HUES48 (cell line): ENCODE data around the gene SOD2.
"Not testable (repeated sequence)": the region's sequence is repeated elsewhere in the genome, so short reads cannot be mapped to it uniquely, and the experiment has no call there.

Experiments used
- H3K27ac ChIP-seq: one replicate; pipeline ENCODE4 v1.7.0; 2013; ENCODE audit warnings: low read depth, low read length, inconsistent platforms
- H3K27me3 ChIP-seq: 2 replicates; pipeline ENCODE4 v1.6.1; 2013; ENCODE audit warnings: mild to moderate bottlenecking, low read length; ENCODE audit not compliant: control insufficient read depth, insufficient read depth
- H3K36me3 ChIP-seq: 2 replicates; pipeline ENCODE4 v1.6.1; 2013; ENCODE audit warnings: low read length; ENCODE audit not compliant: control insufficient read depth, insufficient read depth
- H3K4me1 ChIP-seq: 2 replicates; pipeline ENCODE4 v1.6.1; 2013; ENCODE audit warnings: mild to moderate bottlenecking, low read length; ENCODE audit not compliant: control insufficient read depth, insufficient read depth
- H3K4me3 ChIP-seq: 2 replicates; pipeline ENCODE4 v1.5.1; 2013; ENCODE audit warnings: mild to moderate bottlenecking, low read depth, low read length
- H3K9ac ChIP-seq: 2 replicates; pipeline ENCODE4 v1.6.1; 2013; ENCODE audit warnings: mild to moderate bottlenecking, low read depth, low read length, moderate library complexity
- H3K9me3 ChIP-seq: 2 replicates; pipeline ENCODE4 v1.6.1; 2013; ENCODE audit warnings: low read length; ENCODE audit not compliant: control insufficient read depth, insufficient read depth

Gene SOD2

GRCh38 chr6:159692303-159693127 is 526 bp downstream of the SOD2 start:
- H3K36me3 ChIP-seq, result peaks cover 19% of the 10 kb centered on the region
- peak overlapping the region; percentile 90 for H3K27ac ChIP-seq
- peak overlapping the region; percentile 69 for H3K4me3 ChIP-seq
- H3K9ac ChIP-seq, result peak overlapping the region; percentile 81
- no peaks in the 10 kb centered on the region for H3K9me3 ChIP-seq
- H3K27me3 ChIP-seq, result no peaks in the 10 kb centered on the region
- H3K4me1 ChIP-seq, result peaks cover 18% of the 10 kb centered on the region

DNA sequence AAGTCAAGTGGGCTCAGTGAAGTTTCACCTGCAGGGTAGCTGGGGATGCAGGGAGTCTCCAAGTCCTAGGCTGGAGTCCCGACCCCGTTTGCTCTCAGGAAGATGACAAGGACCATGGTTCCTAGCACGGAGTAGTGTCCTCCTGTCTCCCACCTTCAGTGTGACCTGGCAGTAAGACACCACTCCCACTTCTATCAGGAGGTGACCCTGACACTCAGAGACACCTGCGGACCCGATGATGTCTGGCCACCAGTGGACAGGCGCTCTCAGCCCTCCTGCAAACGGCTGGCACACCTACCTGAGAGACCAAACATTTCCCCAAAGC is 1.1 kb downstream of the SOD2 start:
- peaks cover 18% of the 10 kb centered on the region for H3K4me1 ChIP-seq
- peaks cover 25% of the 10 kb centered on the region for H3K36me3 ChIP-seq
- no peaks in the 10 kb centered on the region for H3K27me3 ChIP-seq
- H3K27ac ChIP-seq, result no peak overlapping the region
- H3K9ac ChIP-seq, result no peak overlapping the region
- peak overlapping the region; percentile 69 for H3K4me3 ChIP-seq
- H3K9me3 ChIP-seq, result no peaks in the 10 kb centered on the region

DNA sequence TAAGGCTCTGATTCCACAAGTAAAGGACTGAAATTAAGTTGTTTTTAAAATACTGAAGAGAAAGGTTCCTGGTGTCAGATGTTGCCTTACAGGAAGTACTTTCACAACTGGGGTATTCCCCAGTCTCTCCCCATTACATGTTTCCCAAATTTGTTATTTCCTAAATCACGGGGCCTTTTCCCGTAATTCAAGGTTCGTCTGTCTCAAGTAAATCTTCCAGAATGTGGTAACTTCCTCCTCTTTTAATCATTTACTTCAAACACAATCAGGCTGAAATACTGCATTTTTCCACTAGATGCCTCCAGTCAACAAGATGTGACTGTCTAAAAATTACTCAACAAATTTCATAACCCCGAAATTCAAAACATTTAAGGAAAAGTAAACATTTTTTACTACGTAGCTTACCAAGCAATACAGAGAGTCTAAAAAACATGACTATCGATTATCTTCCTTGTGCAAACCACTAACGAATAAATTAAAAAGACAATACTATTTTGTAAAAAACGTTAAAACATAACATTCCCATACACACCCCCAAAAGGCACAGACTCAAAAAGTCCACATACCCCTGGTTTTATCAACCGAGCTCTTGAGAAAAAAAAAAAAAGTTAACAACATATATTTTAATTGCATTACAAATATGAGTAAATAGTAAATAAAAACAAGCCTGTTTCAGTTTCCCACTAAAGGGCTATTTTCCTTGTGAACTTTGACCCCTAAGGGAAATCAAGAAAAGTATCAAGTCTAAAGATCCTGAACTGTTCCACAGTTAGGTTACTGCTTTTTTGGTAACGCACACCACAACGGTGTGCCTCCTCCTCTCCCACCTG is 1.7 kb downstream of the SOD2 start:
- peak overlapping the region; percentile 69 for H3K4me3 ChIP-seq
- H3K4me1 ChIP-seq, result peaks cover 18% of the 10 kb centered on the region
- H3K27ac ChIP-seq, result no peak overlapping the region
- H3K9ac ChIP-seq, result no peak overlapping the region
- H3K9me3 ChIP-seq, result no peaks in the 10 kb centered on the region
- no peaks in the 10 kb centered on the region for H3K27me3 ChIP-seq
- H3K36me3 ChIP-seq, result peaks cover 30% of the 10 kb centered on the region

DNA sequence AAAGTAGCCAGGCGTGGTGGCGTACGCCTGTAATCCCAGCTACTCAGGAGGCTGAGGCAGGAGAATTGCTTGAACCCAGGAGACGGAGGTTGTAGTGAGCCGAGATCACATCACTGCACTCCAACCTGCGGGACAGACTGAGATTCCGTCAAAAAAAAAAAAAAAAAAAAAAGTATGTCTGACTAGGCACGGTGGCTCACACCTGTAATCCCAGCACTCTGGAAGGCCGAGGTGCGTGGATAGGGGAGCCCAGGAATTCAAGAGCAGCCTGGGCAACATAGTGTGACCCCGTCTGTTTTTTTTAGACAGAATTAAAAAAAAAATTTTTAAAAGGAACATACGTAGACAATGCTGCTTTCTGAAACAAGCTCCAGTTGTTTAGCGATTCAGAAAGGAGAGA is 2.9 kb downstream of the SOD2 start:
- not testable (repeated sequence) for H3K9ac ChIP-seq, H3K27ac ChIP-seq, H3K4me3 ChIP-seq

DNA sequence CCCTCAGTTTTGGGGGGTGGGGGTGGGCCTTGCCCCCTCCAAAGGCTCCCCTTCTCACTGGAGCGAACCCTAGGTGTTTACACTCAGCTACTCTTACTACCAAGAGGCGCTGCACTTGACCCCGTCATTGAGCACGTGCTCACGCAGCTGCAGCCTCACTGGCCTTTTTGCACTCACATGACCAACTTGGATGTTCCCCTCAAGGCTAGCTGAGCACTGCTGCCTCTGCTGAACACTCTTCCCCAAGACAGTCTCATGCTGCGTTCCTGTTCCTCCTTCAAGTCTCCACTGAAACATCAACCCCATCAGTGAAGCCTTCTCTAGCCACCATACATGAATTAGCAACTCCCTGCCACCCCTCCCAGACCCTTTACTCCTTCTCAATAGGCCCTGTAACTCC is 4.0 kb downstream of the SOD2 start:
- Histone ChIP-seq H3K9me3 (no peaks in the 10 kb centered on the region), H3K27me3 (no peaks in the 10 kb centered on the region), H3K9ac (no peak overlapping the region), H3K4me1 (peaks cover 15% of the 10 kb centered on the region), H3K4me3 (no peak overlapping the region), H3K36me3 (peaks cover 46% of the 10 kb centered on the region), H3K27ac (no peak overlapping the region)

More for the DNA sequence above, 2.9 kb downstream of the SOD2 start:
- not testable (repeated sequence) for H3K27me3 ChIP-seq, H3K9me3 ChIP-seq
- peaks cover 36% of the 10 kb centered on the region for H3K36me3 ChIP-seq
- H3K4me1 ChIP-seq, result peaks cover 18% of the 10 kb centered on the region

- Histone ChIP-seq H3K36me3 (peaks cover 52% of the 10 kb centered on the region), H3K4me1 (peaks cover 11% of the 10 kb centered on the region; the same call in 1 of the 2 replicates), H3K4me3 (no peak overlapping the region), H3K27ac (no peak overlapping the region), H3K27me3 (no peaks in the 10 kb centered on the region), H3K9ac (no peak overlapping the region), H3K9me3 (no peaks in the 10 kb centered on the region)
Measured at GRCh38 chr6:159688266-159688905, 4.7 kb downstream of the SOD2 start.

DNA sequence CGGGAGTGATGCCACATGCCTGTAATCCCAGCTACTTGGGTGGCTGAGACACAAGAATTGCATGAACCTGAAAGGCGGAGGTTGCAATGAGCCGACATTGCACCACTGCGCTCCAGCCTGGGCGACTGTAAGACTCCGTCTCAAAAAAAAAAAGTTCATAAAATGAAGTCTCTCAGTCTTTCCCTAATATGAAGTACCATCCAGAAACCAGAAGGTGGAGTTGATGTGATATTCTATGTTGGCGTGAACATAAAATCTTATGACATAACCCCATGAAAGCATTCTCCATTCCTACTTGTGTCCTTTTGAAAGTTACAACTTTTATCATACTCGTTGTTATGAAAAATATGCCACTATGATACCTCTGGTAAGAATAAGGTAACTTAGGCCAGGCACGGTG is 5.7 kb downstream of the SOD2 start:
- H3K9ac ChIP-seq, result no peak overlapping the region
- H3K27me3 ChIP-seq, result no peaks in the 10 kb centered on the region
- H3K4me3 ChIP-seq, result no peak overlapping the region
- peaks cover 11% of the 10 kb centered on the region; the same call in 1 of the 2 replicates for H3K4me1 ChIP-seq
- peaks cover 58% of the 10 kb centered on the region for H3K36me3 ChIP-seq
- H3K27ac ChIP-seq, result no peak overlapping the region
- no peaks in the 10 kb centered on the region for H3K9me3 ChIP-seq

DNA sequence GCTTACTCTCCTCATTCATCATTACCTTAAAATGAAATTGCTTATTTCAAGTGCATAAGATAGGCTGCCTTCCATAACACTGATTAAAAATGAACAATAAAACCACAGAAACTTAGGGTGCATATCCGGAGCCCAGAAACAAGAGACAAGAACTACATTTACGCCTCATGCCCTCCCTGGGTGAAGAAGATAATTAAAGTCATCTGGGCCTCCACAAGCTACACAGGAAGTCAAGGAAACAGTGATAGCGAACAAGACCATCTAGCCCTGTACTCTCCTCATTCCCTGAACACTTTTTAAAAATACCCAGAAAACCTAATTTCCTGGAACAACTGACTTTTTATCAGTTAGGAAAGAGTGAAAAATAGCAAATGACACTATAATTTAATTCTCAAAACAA is 6.3 kb downstream of the SOD2 start:
- H3K27ac ChIP-seq, result no peak overlapping the region
- H3K27me3 ChIP-seq, result no peaks in the 10 kb centered on the region
- H3K36me3 ChIP-seq, result peaks cover 65% of the 10 kb centered on the region
- H3K9me3 ChIP-seq, result no peaks in the 10 kb centered on the region
- H3K4me3 ChIP-seq, result no peak overlapping the region
- no peak overlapping the region for H3K9ac ChIP-seq
- H3K4me1 ChIP-seq, result peaks cover 5% of the 10 kb centered on the region; the same call in 1 of the 2 replicates

DNA sequence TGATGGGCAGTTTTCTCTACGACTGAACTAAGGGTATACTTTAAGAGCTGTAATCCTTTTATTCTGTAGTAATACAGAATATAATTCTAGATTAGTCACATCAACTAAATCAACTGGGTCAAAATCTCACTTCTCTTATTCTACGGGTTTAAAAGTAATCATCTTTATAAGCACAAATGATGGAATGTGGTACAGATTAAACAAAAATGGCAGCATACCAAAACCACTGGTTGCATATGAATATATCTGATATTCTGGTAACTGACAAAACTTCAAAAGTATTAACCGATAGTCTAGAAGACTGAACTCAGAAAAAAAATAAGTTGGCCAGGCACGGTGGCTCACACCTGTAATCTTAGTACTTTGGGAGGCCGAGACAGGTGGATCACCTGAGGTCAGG is 7.0 kb downstream of the SOD2 start:
- Histone ChIP-seq H3K9ac (no peak overlapping the region), H3K4me1 (no peaks in the 10 kb centered on the region), H3K36me3 (peaks cover 71% of the 10 kb centered on the region), H3K27ac (no peak overlapping the region), H3K9me3 (no peaks in the 10 kb centered on the region), H3K4me3 (no peak overlapping the region), H3K27me3 (no peaks in the 10 kb centered on the region)

DNA sequence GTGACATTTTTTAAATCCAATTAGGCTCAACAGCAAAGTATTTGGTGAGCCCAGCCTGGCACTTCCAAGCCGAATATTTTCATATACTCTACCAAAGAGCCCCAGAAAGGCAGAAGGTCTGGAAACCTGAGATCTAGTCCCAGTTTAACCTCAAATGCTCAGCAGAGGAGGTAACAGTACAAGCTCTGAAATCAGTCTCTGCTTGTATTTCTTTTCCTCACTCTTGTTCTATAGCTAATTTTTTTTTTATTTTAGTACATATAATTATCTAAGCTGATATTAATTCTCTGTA is 9.1 kb downstream of the SOD2 start:
- H3K36me3 ChIP-seq, result peaks cover 71% of the 10 kb centered on the region
- no peaks in the 10 kb centered on the region for H3K27me3 ChIP-seq
- H3K27ac ChIP-seq, result no peak overlapping the region
- no peak overlapping the region for H3K4me3 ChIP-seq
- H3K9me3 ChIP-seq, result no peaks in the 10 kb centered on the region
- H3K9ac ChIP-seq, result no peak overlapping the region
- H3K4me1 ChIP-seq, result no peaks in the 10 kb centered on the region

DNA sequence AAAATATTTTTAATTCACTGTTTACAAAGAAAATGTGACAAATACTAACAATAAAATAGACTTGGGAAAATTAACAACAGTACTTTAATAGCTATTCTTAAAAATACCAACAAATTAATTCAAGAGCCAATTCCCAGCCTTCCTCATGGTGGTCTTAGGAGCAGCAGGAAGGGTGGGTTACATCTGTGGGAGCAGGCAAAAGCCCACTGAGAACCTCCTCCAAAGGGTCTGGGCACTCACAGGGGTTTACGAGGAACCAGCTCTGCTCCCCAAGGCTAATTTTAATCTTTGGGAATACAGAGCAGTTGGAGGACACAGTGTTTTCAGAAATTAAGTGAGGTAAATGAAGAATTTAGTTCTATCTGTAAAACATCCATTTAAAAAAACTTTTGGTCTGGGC is 10.2 kb downstream of the SOD2 start:
- Histone ChIP-seq H3K4me1 (no peaks in the 10 kb centered on the region), H3K9me3 (no peaks in the 10 kb centered on the region), H3K27ac (no peak overlapping the region), H3K4me3 (no peak overlapping the region), H3K36me3 (peaks cover 67% of the 10 kb centered on the region), H3K9ac (no peak overlapping the region), H3K27me3 (no peaks in the 10 kb centered on the region)
